ENCODE results near the gene PNKD. TPM values are rescaled to one million over a fixed set of nuclear protein-coding genes. Genes with fewer than 3 reads are reported as not detected.

PNKD gene
- total and polyA plus RNA-seq, 12 donors = 48.8 to 181 (median 87.4) TPM

GRCh38 chr2:218317835-218318234, 47.5 kb downstream of the PNKD start:
- peaks cover 0 to 13% of the 10 kb centered on the region in 2 donors for H3K4me1 ChIP-seq (replicated peaks in 1 of 2)
- H3K9me3 ChIP-seq (replicated peaks in 1 of 3) = no peaks in the 10 kb centered on the region
- no peak overlapping the region for H3K27ac ChIP-seq
- no peak for DNase-seq
- H3K4me3 ChIP-seq = no peak overlapping the region
- H3K36me3 ChIP-seq (replicated peaks in 1 of 2) = no peaks in the 10 kb centered on the region
- WGBS, 4 donors = 82 to 92% (median 87%) methylated on average over 4 of the region's 4 CpGs
- TF ChIP-seq POLR2A (IDR thresholded peaks at IDR 0.05) = no peak
- intact Hi-C loops (cut with DNase I) = no loop called here
- H3K27me3 ChIP-seq = no peaks in the 10 kb centered on the region

GRCh38 chr2:218318241-218318640, 47.9 kb downstream of the PNKD start:
- Histone ChIP-seq H3K27ac (no peak overlapping the region), H3K36me3 (replicated peaks in 1 of 2) (no peaks in the 10 kb centered on the region), H3K9me3 (replicated peaks in 1 of 3) (no peaks in the 10 kb centered on the region), H3K27me3 (no peaks in the 10 kb centered on the region), H3K4me1 (replicated peaks in 1 of 2) (peaks cover 0 to 13% of the 10 kb centered on the region in 2 donors), H3K4me3 (no peak overlapping the region)
- TF ChIP-seq POLR2A (IDR thresholded peaks at IDR 0.05) = no peak
- no peak for TF ChIP-seq CTCF (IDR thresholded peaks at IDR 0.05)
- WGBS, 4 donors = 87 to 100% (median 94%) methylated on average over 2 to 7 of the region's 7 CpGs
- DNase-seq = no peak
- intact Hi-C loops (cut with DNase I) = no loop called here

GRCh38 chr2:218319813-218320365, 49.6 kb downstream of the PNKD start:
- Histone ChIP-seq H3K36me3 (replicated peaks in 1 of 2) (no peaks in the 10 kb centered on the region), H3K4me1 (replicated peaks in 1 of 2) (peaks cover 6 to 22% of the 10 kb centered on the region in 2 donors), H3K27ac (no peak overlapping the region), H3K4me3 (no peak overlapping the region), H3K27me3 (no peaks in the 10 kb centered on the region), H3K9me3 (replicated peaks in 1 of 3) (no peaks in the 10 kb centered on the region)
- TF ChIP-seq POLR2A (IDR thresholded peaks at IDR 0.05) (no peak), CTCF (IDR thresholded peaks at IDR 0.05) (no peak)
- no peak for DNase-seq
- WGBS, 4 donors = 54 to 68% (median 61%) methylated on average over 6 of the region's 6 CpGs
- intact Hi-C loops (cut with DNase I) = no loop called here

GRCh38 chr2:218320704-218321336, 50.5 kb downstream of the PNKD start:
- 83 to 93% (median 91%) methylated on average over 3 of the region's 3 CpGs for WGBS, 4 donors

More at GRCh38 chr2:218320704-218321336, 50.5 kb downstream of the PNKD start:
- H3K4me1 ChIP-seq (replicated peaks in 1 of 2) = peaks cover 6 to 22% of the 10 kb centered on the region in 2 donors
- no peak for TF ChIP-seq CTCF (IDR thresholded peaks at IDR 0.05)
- intact Hi-C loops (cut with DNase I) = no loop called here
- no peak overlapping the region for H3K4me3 ChIP-seq
- no peak overlapping the region for H3K27ac ChIP-seq
- H3K9me3 ChIP-seq (replicated peaks in 1 of 3) = no peaks in the 10 kb centered on the region
- no peaks in the 10 kb centered on the region for H3K27me3 ChIP-seq
- no peaks in the 10 kb centered on the region for H3K36me3 ChIP-seq (replicated peaks in 1 of 2)
- DNase-seq = no peak

All from adrenal gland (tissue), 12 donors.